ENCODE results near the gene CALCA. TPM values are rescaled to one million over a fixed set of nuclear protein-coding genes. Genes with fewer than 3 reads are reported as not detected.

CALCA gene
- total RNA-seq, 1 donor from 2014 or later = not detected

DNA sequence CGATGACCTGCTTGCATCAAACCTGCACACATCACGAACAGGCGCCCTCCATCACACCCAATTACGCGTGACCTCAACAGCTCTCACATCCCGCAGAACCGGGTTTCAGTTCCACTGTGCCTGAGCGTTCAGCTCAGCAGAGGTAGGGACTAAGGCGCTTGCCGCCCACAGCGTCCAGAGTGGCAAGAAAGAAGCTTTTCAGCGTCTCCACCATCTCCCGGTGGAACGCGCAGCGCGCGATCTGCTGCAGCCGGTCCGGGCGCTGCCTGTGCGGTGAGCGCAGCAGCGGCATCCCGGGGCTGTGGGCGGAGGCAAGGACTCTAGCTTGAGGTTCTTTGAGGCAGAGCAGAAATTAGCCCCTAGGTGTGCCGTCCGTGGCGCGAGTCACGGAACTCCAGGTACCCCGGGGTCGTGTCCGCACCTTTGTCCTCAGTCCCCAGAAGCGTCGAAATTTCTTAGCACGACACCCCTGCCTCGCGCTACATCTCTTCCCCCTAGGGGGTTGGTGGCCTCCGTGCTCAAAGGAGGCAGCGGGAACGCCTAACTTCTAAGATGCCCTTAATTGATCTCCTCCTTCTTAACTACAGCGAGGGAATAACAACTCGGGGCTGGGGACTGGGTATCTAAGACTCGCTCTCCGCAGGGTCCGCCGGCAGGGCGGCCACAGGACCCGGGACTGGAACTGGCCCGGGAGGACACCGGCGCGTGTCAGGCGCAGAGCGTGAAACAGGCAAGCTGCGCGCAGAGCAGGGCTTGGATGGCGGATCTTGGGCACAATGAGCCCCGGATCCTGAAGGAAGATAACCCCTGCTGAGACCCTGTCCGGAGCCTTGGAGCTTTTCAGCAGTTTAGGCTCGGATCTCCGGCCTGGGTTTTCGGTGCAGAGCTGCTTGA, 1.7 kb upstream of the CALCA start:
- peaks cover 2% of the 10 kb centered on the region for H3K36me3 Mint-ChIP-seq (ENCODE audit: low read depth)
- peaks cover 74% of the 10 kb centered on the region for H3K27me3 Mint-ChIP-seq (ENCODE audit: insufficient read depth)
- H3K9me3 Mint-ChIP-seq = no peaks in the 10 kb centered on the region
- H3K4me3 Mint-ChIP-seq = peak overlapping the region; percentile 73
- peaks cover 33% of the 10 kb centered on the region for H3K4me1 Mint-ChIP-seq (ENCODE audit: low read depth)
- DNase-seq (ENCODE audit: low spot score) = no peak
- intact Hi-C loops (cut with micrococcal nuclease) = loop anchor here (1.0 to 10.0 kb wide), 5 partner anchors 32 to 1631 kb away; no protein-coding TSS in a partner anchor
- peak overlapping the region; percentile 19 for H3K27ac Mint-ChIP-seq

DNA sequence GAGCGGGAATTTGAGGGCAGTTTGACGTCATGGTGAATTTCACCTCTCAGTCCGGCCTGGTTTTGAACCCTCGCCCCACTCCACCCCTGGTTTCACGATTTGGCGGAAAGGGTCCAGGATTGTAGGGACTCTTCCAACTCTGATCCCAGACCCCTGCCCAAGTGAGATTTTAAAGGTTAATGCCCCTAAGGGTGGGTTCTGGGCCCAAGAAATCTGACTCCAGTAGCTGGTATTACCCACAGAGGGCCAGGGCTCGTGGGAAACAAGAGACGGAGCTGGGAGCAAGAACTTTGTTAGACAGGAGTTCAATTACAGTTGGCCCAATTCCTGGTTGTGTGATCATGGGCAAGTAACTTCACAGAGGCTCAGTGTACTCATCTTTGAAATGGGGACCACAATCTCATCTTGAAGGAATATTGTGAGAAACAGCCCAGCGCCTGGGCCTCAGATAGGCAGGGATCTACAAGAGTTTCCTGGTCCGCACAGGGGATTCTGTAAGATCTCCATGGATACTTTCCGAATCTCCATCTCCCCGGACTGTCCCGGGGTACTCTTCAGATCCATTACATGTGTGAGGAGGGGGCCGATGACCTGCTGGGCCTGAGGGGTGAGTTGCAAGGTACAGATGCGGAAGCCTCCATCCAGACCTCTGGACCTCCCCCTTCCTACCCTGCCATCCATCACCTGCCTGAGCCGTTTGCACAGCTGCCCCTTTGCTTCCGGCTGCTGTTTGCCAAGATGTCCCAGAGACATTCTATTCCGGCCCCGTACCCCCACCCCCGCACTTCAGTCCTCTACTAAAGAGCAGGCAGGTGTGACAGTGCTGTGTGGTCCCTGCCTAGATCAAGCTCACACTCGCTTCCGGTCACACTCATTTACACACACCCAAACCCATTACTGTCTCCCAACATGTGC, 687 bp upstream of the CALCA start:
- peaks cover 2% of the 10 kb centered on the region for H3K36me3 Mint-ChIP-seq (ENCODE audit: low read depth)
- intact Hi-C loops (cut with micrococcal nuclease) = loop anchor here (10.0 kb wide), 2 partner anchors 188 to 1632 kb away; no protein-coding TSS in a partner anchor
- H3K27me3 Mint-ChIP-seq (ENCODE audit: insufficient read depth) = peaks cover 70% of the 10 kb centered on the region
- peak overlapping the region; percentile 19 for H3K27ac Mint-ChIP-seq
- DNase-seq (ENCODE audit: low spot score) = no peak
- H3K4me1 Mint-ChIP-seq (ENCODE audit: low read depth) = peaks cover 33% of the 10 kb centered on the region
- no peaks in the 10 kb centered on the region for H3K9me3 Mint-ChIP-seq
- peak overlapping the region; percentile 73 for H3K4me3 Mint-ChIP-seq

DNA sequence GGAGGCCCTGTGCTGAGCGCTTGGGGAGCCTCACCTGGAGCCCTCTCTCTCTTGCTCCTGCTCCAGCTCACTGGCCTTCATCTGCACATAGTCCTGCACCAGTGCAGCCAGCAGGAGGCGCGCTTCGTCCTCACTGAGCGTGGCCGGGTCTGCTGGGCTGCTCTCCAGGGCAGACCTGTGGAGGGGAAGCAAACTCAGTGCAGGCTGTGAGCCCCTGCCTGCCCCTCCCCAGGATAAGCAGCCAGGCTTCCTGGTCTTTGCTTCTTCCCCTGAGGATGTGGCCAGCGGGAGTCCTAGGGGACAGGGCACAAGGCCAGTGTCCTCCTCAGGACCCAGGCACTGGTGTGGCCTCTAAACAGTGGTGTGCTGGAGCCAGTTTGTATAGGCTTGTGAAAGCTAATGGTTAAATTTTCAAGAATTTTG, 2.2 kb downstream of the CALCA start:
- no peaks in the 10 kb centered on the region for H3K9me3 Mint-ChIP-seq
- H3K4me3 Mint-ChIP-seq = no peak overlapping the region
- peaks cover 28% of the 10 kb centered on the region for H3K4me1 Mint-ChIP-seq (ENCODE audit: low read depth)
- H3K27ac Mint-ChIP-seq = no peak overlapping the region
- H3K27me3 Mint-ChIP-seq (ENCODE audit: insufficient read depth) = peaks cover 53% of the 10 kb centered on the region
- intact Hi-C loops (cut with micrococcal nuclease) = loop anchor here (1.0 to 10.0 kb wide), 5 partner anchors 36 to 1635 kb away; no protein-coding TSS in a partner anchor
- DNase-seq (ENCODE audit: low spot score) = peak; percentile 35
- H3K36me3 Mint-ChIP-seq (ENCODE audit: low read depth) = peaks cover 2% of the 10 kb centered on the region

DNA sequence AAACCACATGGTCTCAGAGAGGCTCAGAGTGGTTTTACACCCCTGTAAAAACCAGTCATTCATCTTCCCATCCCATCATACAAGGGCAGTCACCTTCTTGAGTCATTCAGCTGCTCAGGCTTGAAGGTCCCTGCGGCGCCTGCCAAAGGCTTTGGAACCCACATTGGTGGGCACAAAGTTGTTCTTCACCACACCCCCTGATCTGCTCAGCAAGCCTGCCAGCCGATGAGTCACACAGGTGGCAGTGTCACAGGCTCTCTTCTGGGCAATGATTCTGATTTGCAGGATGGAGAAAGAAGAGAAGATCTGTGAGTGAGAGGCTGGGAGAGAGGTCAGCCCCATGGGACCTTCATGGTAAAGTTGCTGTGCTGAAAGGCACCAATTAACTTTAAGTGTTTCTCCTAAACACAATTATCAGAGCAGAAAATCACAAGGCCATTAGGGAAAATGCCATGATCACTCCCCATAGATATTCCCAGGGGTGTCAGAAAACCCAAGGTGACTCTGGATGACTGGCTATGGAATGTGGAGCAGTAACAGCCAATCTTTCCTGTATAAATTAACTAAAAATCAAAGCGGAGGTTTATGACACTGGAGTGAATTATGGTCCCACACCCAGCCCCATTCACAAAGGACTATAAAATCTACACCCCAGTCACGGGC, 4.4 kb downstream of the CALCA start:
- H3K27me3 Mint-ChIP-seq (ENCODE audit: insufficient read depth) = peaks cover 32% of the 10 kb centered on the region
- no peak overlapping the region for H3K4me3 Mint-ChIP-seq
- no peak for DNase-seq (ENCODE audit: low spot score)
- intact Hi-C loops (cut with micrococcal nuclease) = no loop called here
- H3K4me1 Mint-ChIP-seq (ENCODE audit: low read depth) = peaks cover 6% of the 10 kb centered on the region
- no peaks in the 10 kb centered on the region for H3K9me3 Mint-ChIP-seq
- no peak overlapping the region for H3K27ac Mint-ChIP-seq
- H3K36me3 Mint-ChIP-seq (ENCODE audit: low read depth) = peaks cover 2% of the 10 kb centered on the region

DNA sequence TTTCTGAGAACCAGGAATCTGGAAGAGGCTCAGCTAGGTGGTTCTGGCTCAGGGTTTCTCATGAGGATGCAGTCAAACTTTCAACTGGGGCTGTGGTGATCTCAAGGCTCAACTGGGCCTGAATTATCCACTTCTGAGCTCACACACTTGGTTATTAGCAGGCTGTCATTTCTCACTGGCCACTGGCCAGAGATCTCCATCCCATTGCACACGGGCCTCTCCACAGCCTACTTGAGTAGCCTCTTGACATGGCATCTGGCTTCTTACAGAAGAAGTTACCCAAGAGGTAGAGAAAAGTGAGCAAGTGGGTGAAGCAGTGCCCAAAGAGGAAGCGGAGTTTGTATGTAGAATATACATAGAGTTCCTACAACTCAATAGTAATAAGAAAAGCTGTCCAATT, 16.0 kb downstream of the CALCA start:
- no peak overlapping the region for H3K27ac Mint-ChIP-seq
- H3K27me3 Mint-ChIP-seq (ENCODE audit: insufficient read depth) = peaks cover 2% of the 10 kb centered on the region
- no peak for DNase-seq (ENCODE audit: low spot score)
- no peaks in the 10 kb centered on the region for H3K36me3 Mint-ChIP-seq (ENCODE audit: low read depth)
- no peaks in the 10 kb centered on the region for H3K4me1 Mint-ChIP-seq (ENCODE audit: low read depth)
- no peak overlapping the region for H3K4me3 Mint-ChIP-seq
- intact Hi-C loops (cut with micrococcal nuclease) = no loop called here
- H3K9me3 Mint-ChIP-seq = no peaks in the 10 kb centered on the region

DNA sequence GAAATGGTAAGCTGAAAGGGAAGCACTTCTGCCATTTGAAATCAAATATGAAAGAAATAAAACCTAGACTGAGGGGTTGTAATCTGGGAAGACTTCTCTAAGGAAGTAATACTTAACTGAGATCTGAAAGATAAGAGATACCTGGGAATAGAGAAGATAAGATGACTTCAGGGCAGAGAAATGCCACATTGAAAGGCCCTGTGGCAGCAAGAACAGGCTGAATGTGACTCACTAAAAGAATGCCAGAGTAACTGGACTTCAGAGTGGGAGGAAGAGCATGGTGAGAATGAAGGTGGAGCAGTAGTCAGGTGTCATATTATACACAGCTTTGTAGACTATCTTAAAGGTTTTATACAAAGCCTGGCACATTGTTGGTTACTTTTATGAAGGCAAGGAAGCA, 17.6 kb downstream of the CALCA start:
- DNase-seq (ENCODE audit: low spot score) = no peak
- intact Hi-C loops (cut with micrococcal nuclease) = no loop called here
- no peaks in the 10 kb centered on the region for H3K4me1 Mint-ChIP-seq (ENCODE audit: low read depth)

DNA sequence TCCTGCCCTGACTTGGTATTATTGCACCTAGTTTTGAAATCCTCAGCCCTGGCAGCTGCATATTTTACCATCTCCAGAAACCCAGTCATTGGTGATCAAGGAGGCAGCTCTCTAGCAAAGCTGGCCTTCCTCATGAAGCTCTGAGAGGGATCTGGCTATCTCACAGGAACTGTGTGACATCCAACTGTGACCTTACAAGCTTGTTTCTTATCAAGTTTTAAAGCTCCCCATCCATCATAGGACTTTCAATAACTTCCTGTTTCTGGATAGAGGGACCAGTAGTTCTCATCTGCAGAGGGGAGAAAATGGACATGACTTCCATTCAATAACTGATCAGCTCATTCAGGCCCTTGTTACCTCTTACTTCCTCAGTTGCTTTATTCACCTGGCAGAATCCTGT, 18.2 kb downstream of the CALCA start:
- Mint-ChIP-seq H3K27me3 (ENCODE audit: insufficient read depth) (peaks cover 2% of the 10 kb centered on the region), H3K4me3 (no peak overlapping the region), H3K9me3 (no peaks in the 10 kb centered on the region), H3K27ac (no peak overlapping the region), H3K36me3 (ENCODE audit: low read depth) (no peaks in the 10 kb centered on the region), H3K4me1 (ENCODE audit: low read depth) (no peaks in the 10 kb centered on the region)
- intact Hi-C loops (cut with micrococcal nuclease) = no loop called here
- no peak for DNase-seq (ENCODE audit: low spot score)

More for the DNA sequence above, 17.6 kb downstream of the CALCA start:
- H3K4me3 Mint-ChIP-seq = no peak overlapping the region
- H3K27me3 Mint-ChIP-seq (ENCODE audit: insufficient read depth) = peaks cover 2% of the 10 kb centered on the region
- H3K27ac Mint-ChIP-seq = no peak overlapping the region
- no peaks in the 10 kb centered on the region for H3K36me3 Mint-ChIP-seq (ENCODE audit: low read depth)
- no peaks in the 10 kb centered on the region for H3K9me3 Mint-ChIP-seq

DNA sequence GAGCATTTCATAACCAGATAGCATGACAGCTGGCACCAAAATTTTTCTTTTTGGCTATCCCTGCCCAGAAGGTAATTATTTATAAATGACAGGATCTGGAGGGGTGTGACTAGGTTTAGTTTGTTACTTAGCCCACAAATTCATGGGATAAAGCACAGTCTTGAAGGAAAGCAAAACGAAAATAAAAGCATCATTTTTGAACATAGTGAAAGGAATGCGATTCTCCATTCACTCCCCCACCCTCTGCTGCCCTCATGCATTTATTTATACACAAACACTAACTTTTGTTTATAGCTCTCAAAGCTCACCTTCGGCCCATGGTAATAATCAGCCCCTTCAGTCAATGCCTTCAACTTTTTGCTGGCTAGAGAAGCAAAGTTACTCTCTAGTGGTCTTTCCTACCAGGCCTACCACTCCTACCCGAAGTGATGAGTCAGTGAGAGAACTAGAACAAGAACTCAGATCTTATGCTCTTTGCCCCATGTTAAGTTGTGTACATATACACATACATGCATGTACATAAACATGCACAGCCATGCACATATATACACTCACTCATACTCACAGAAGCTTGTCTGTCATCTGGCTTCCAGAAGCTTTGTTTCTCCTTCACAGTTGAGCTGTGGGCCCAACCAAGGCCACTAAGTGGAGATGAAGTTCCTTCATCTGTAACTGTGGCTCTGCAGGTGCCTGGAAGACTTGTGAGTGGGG, 22.6 kb downstream of the CALCA start:
- Mint-ChIP-seq H3K27ac (no peak overlapping the region), H3K4me1 (ENCODE audit: low read depth) (no peaks in the 10 kb centered on the region), H3K4me3 (no peak overlapping the region), H3K27me3 (ENCODE audit: insufficient read depth) (no peaks in the 10 kb centered on the region), H3K36me3 (ENCODE audit: low read depth) (peaks cover 3% of the 10 kb centered on the region), H3K9me3 (no peaks in the 10 kb centered on the region)
- DNase-seq (ENCODE audit: low spot score) = no peak
- intact Hi-C loops (cut with micrococcal nuclease) = no loop called here

DNA sequence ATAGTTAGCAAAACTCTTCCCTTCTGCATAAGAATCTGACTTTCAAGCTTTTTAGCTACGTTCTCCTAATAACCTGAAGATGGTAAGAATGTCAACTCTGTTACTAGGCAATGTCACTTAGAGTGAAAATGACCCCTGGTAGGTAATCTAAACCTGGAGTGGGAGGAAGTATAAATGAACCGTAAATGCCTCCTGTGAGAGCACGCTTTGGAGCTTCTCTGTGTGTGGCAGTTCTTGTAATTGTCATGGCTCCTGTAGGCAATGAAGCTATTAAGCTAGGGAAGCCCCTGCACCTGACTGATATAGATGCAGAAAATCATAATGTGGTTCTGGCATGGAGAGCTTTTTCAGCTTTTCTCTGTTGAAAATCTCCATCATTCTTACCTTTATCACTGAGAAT, 29.4 kb downstream of the CALCA start:
- Mint-ChIP-seq H3K36me3 (ENCODE audit: low read depth) (peaks cover 2% of the 10 kb centered on the region), H3K27ac (no peak overlapping the region)
- intact Hi-C loops (cut with micrococcal nuclease) = no loop called here

DNA sequence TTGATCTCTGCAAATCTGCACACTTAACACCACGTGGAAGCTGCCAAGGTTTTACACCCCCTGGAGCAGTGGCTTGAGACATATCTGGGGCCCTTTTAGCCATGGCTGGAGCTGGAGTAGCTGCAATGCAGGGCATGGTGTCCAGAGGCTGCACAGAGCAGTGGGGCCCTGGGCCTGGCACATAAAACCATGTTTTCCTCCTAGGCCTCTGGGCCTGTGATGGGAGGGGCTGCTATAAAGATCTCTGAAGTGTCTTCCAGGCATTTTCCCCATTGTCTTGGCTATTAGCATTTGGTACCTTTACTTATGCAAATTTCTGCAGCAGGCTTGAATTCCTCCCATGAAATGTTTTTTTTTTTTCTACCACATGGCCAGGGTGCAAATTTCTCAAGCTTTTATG, 33.2 kb downstream of the CALCA start:
- Mint-ChIP-seq H3K27me3 (ENCODE audit: insufficient read depth) (peaks cover 5% of the 10 kb centered on the region), H3K4me3 (no peak overlapping the region), H3K36me3 (ENCODE audit: low read depth) (peaks cover 2% of the 10 kb centered on the region), H3K4me1 (ENCODE audit: low read depth) (no peaks in the 10 kb centered on the region), H3K9me3 (peaks cover 8% of the 10 kb centered on the region), H3K27ac (no peak overlapping the region)
- intact Hi-C loops (cut with micrococcal nuclease) = no loop called here
- DNase-seq (ENCODE audit: low spot score) = no peak

More for the DNA sequence above, 29.4 kb downstream of the CALCA start:
- no peaks in the 10 kb centered on the region for H3K4me1 Mint-ChIP-seq (ENCODE audit: low read depth)
- DNase-seq (ENCODE audit: low spot score) = no peak
- H3K9me3 Mint-ChIP-seq = peaks cover 6% of the 10 kb centered on the region
- no peak overlapping the region for H3K4me3 Mint-ChIP-seq
- H3K27me3 Mint-ChIP-seq (ENCODE audit: insufficient read depth) = peaks cover 5% of the 10 kb centered on the region

DNA sequence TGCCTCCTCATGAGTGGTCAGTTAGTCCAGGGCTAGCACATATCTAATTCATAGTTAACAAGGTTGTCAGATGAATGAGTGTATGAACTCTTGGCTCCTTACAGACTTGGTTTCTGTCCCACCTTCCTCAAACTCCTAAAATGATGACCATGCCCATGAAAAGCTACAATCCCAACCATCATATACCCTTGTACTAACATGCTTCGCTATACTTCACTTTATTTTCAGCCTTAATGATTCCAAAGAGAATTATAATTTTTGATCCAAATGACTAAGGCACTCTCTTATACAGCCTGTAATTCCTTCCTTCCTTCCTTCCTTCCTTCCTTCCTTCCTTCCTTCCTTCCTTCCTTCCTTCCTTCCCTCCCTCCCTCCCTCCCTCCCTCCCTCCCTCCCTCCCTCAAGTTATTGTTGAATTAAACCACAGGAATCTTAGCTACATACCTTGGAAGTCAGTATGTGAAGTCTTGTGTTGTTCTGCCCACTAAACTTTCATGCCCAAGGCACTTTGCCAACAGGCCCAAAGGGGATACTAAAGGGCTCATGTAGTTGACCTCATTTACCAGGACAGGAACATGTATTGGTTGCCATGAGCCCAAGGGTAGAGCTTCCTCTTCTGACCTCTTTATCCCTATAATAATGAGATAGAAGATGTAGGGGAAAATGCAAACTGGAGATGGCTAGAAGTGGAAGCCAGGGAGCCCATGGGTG, 37.4 kb downstream of the CALCA start:
- DNase-seq (ENCODE audit: low spot score) = no peak
- H3K9me3 Mint-ChIP-seq = peaks cover 12% of the 10 kb centered on the region
- peaks cover 4% of the 10 kb centered on the region for H3K36me3 Mint-ChIP-seq (ENCODE audit: low read depth)
- no peaks in the 10 kb centered on the region for H3K4me1 Mint-ChIP-seq (ENCODE audit: low read depth)
- no peak overlapping the region for H3K27ac Mint-ChIP-seq
- intact Hi-C loops (cut with micrococcal nuclease) = no loop called here
- H3K4me3 Mint-ChIP-seq = no peak overlapping the region
- peaks cover 4% of the 10 kb centered on the region for H3K27me3 Mint-ChIP-seq (ENCODE audit: insufficient read depth)
